ENCODE data around the gene PUM1.

DNA sequence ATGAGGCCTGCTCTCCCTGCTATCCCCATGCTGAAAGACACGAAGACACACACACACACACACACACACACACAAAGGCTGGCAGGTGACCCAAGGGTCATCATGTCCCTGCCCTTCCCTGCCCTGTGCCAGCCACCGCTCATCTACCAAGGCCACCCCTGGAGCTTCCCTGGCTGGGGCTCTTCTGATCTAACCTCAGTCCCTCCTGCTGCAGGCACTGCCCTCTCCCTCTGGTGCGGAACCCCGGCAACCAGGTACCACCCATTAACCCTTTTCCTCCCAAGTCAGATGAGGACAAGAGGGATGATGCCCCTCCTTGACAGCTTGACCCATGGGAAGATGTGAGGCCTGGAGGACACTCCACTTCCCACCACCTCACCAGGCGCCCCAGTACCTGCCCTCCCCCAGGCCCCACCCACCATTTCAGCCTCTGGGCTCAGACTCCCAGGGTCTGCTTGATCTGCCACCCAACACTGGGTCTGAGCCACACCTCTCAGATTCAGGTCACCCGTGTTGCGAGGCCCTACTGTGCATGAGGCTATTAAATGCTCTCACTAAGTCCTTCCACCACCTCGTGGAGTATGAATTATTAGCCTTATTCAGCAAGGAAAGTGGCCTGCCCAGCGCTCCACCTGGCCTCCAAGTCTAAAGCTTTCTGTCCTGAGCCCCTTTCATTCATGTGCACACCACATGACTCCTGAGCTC is 159.4 kb downstream of the PUM1 start:
- TF ChIP-seq, protein P1, sequence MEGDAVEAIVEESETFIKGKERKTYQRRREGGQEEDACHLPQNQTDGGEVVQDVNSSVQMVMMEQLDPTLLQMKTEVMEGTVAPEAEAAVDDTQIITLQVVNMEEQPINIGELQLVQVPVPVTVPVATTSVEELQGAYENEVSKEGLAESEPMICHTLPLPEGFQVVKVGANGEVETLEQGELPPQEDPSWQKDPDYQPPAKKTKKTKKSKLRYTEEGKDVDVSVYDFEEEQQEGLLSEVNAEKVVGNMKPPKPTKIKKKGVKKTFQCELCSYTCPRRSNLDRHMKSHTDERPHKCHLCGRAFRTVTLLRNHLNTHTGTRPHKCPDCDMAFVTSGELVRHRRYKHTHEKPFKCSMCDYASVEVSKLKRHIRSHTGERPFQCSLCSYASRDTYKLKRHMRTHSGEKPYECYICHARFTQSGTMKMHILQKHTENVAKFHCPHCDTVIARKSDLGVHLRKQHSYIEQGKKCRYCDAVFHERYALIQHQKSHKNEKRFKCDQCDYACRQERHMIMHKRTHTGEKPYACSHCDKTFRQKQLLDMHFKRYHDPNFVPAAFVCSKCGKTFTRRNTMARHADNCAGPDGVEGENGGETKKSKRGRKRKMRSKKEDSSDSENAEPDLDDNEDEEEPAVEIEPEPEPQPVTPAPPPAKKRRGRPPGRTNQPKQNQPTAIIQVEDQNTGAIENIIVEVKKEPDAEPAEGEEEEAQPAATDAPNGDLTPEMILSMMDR (IDR thresholded peaks at IDR 0.05), result no peak
- peak in 1 of 2 donors; percentile 15 for TF ChIP-seq POLR2A (IDR thresholded peaks at IDR 0.05)

All from adrenal gland (tissue), 5 donors.